HCT116 (cell line): ENCODE data around the gene TMEM219. TPM values are rescaled to one million over a fixed set of nuclear protein-coding genes. Genes with fewer than 3 reads are reported as not detected.
"Not testable (repeated sequence)": the region's sequence is repeated elsewhere in the genome, so short reads cannot be mapped to it uniquely, and the experiment has no call there.

Experiments
- ATAC-seq: fragments of 200-7000 bp; cut with Tn5 transposase; 2 replicates; pipeline ENCODE4 v1.9.1; 2020; ENCODE audit warnings: mild to moderate bottlenecking, moderate library complexity
- BruUV-seq: library from RNA; stranded (reverse); fragments of 400-500 nt; replicated peaks from 2 replicates; lab custom pipeline; 2021; lab: Mats Ljungman, UMichigan
- CTCF ChIA-PET: fragments of 300-600 bp; sonication (Branson Sonifier 250); formaldehyde crosslinking; loops from one replicate; lab custom pipeline; 2021; ENCODE audit warnings: antibody characterized with exemption; lab: Charles Lee
- POLR2A ChIA-PET: fragments of 300-600, 350-600 bp; sonication (Branson Sonifier 250); formaldehyde crosslinking; loops from one replicate; lab custom pipeline; 2021; ENCODE audit warnings: antibody characterized with exemption; lab: Charles Lee
- RAD21 ChIA-PET, 2 experiments: fragments of 300-600 bp; sonication (Branson Sonifier 250); formaldehyde crosslinking; loops; one replicate each; lab custom pipeline; 2023; ENCODE audit warnings: low total read pairs in 2 of 2; ENCODE audit not compliant: uncharacterized antibody in 2 of 2, unreplicated experiment in 2 of 2, low non-redundant PET in 1 of 2; lab: Charles Lee
- DNase-seq: peaks from one replicate; pipeline ENCODE4 v3.0.0-alpha.2; 2010; ENCODE audit warnings: low read depth, low spot score
- H2AFZ ChIP-seq: fragments of 200-600 bp; shearing (Covaris generic), sonication (generic); 2 replicates; pipeline ENCODE4 v1.6.1; 2017; ENCODE audit warnings: low read depth, mixed run types, mixed read lengths, antibody characterized with exemption, low read length; ENCODE audit not compliant: poor library complexity, severe bottlenecking
- H3K27ac ChIP-seq: 2 replicates; pipeline ENCODE4 v1.5.1; 2012; ENCODE audit warnings: low read depth, low read length
- H3K27me3 ChIP-seq: fragments of 200-600 bp; sonication (generic); 2 replicates; pipeline ENCODE4 v1.6.1; 2016; ENCODE audit warnings: mixed run types, low read length, mixed read lengths; ENCODE audit not compliant: insufficient read depth
- H3K36me3 ChIP-seq, 2 experiments: fragments of 200-500 bp in 1 of 2; fragments of 200-600 bp in 1 of 2; sonication (Bioruptor generic) in 1 of 2; sonication (generic) in 1 of 2; 2 replicates each; pipeline versions ENCODE4 v1.5.1 to v1.6.1; 2014 to 2016; ENCODE audit warnings: low read length in 2 of 2, inconsistent platforms in 1 of 2, mixed read lengths in 1 of 2, mixed run types in 1 of 2; ENCODE audit not compliant: insufficient read depth in 2 of 2, control insufficient read depth in 1 of 2
- H3K4me1 ChIP-seq, 2 experiments: fragments of 200-600 bp in 1 of 2; sonication (generic) in 1 of 2; 2 replicates each; pipeline versions ENCODE4 v1.5.1 to v1.6.1; 2012 to 2017; ENCODE audit warnings: low read length in 2 of 2, inconsistent platforms in 1 of 2, mild to moderate bottlenecking in 1 of 2, mixed read lengths in 1 of 2, mixed run types in 1 of 2, moderate library complexity in 1 of 2; ENCODE audit not compliant: insufficient read depth in 2 of 2, control insufficient read depth in 1 of 2
- H3K4me2 ChIP-seq: fragments of 200-600 bp; sonication (generic); 2 replicates; pipeline ENCODE4 v1.6.1; 2017; ENCODE audit warnings: mixed run types, low read length, mixed read lengths
- H3K4me3 ChIP-seq, 2 experiments: fragments of 200-600 bp in 1 of 2; sonication (generic) in 1 of 2; replicated peaks in 1 of 2; 2 replicates each; pipeline ENCODE4 v1.5.1; 2011 to 2016; ENCODE audit warnings: low read length in 2 of 2, control low read depth in 1 of 2, low read depth in 1 of 2, mild to moderate bottlenecking in 1 of 2, mixed read lengths in 1 of 2, mixed run types in 1 of 2
- H3K79me2 ChIP-seq: fragments of 200-600 bp; sonication (generic); 2 replicates; pipeline ENCODE4 v1.6.1; 2017; ENCODE audit warnings: mild to moderate bottlenecking, mixed run types, low read length, moderate library complexity, mixed read lengths; ENCODE audit not compliant: insufficient read depth
- H3K9ac ChIP-seq: fragments of 200-600 bp; sonication (generic); 2 replicates; pipeline ENCODE4 v1.6.1; 2016; ENCODE audit warnings: low read length, mixed read lengths
- H3K9me2 ChIP-seq: fragments of 200-600 bp; sonication (generic), shearing (Covaris generic); 2 replicates; pipeline ENCODE4 v1.6.1; 2017; ENCODE audit warnings: mixed run types, mild to moderate bottlenecking, moderate library complexity; ENCODE audit not compliant: insufficient read depth
- H3K9me3 ChIP-seq, 2 experiments: fragments of 200-500 bp in 1 of 2; fragments of 200-600 bp in 1 of 2; sonication (Bioruptor generic) in 1 of 2; sonication (generic) in 1 of 2; 2 replicates each; pipeline ENCODE4 v1.6.1; 2014 to 2017; ENCODE audit warnings: low read length in 2 of 2, mixed read lengths in 2 of 2, inconsistent platforms in 1 of 2, low read depth in 1 of 2, mild to moderate bottlenecking in 1 of 2, mixed run types in 1 of 2, moderate library complexity in 1 of 2; ENCODE audit not compliant: control insufficient read depth in 1 of 2, insufficient read depth in 1 of 2
- H4K20me1 ChIP-seq: fragments of 200-600 bp; sonication (generic), shearing (Covaris generic); 2 replicates; pipeline ENCODE4 v1.6.1; 2017; ENCODE audit warnings: mixed run types, mild to moderate bottlenecking, moderate library complexity; ENCODE audit not compliant: insufficient read depth
- CEBPB ChIP-seq: IDR thresholded peaks from 2 replicates; pipeline ENCODE4 v1.6.1; 2012; ENCODE audit warnings: low read depth
- CTCF ChIP-seq, 3 experiments: fragments of 200-600 bp in 1 of 3; sonication (generic) in 1 of 3; IDR thresholded peaks in 2 of 3; conservative IDR thresholded peaks in 1 of 3; 2 replicates each; pipeline ENCODE4 v1.5.1; 2012 to 2017; ENCODE audit warnings: low read depth in 2 of 3, low read length in 2 of 3, antibody characterized with exemption in 1 of 3, borderline replicate concordance in 1 of 3, control low read depth in 1 of 3, mild to moderate bottlenecking in 1 of 3, mixed read lengths in 1 of 3, mixed run types in 1 of 3, moderate library complexity in 1 of 3; ENCODE audit not compliant: insufficient read depth in 1 of 3
- ELF1 ChIP-seq: IDR thresholded peaks from 2 replicates; pipeline ENCODE4 v1.6.1; 2012; ENCODE audit warnings: low read depth, borderline replicate concordance
- EZH2 ChIP-seq: fragments of 200-600 bp; sonication (generic); IDR thresholded peaks from 2 replicates; pipeline ENCODE4 v1.6.1; 2017; ENCODE audit warnings: antibody characterized with exemption, mixed run types
- FOSL1 ChIP-seq: IDR thresholded peaks from 2 replicates; pipeline ENCODE4 v1.6.1; 2012; ENCODE audit warnings: low read depth
- RAD21 ChIP-seq: IDR thresholded peaks from 2 replicates; pipeline ENCODE4 v1.6.1; 2012; ENCODE audit warnings: low read depth, mild to moderate bottlenecking
- REST ChIP-seq: IDR thresholded peaks from 2 replicates; pipeline ENCODE4 v1.6.1; 2012; ENCODE audit warnings: low read depth
- SRF ChIP-seq: IDR thresholded peaks from 2 replicates; pipeline ENCODE4 v1.6.1; 2012; ENCODE audit warnings: low read depth
- YY1 ChIP-seq: IDR thresholded peaks from 2 replicates; pipeline ENCODE4 v1.6.1; 2011; ENCODE audit warnings: low read length, low read depth, moderate library complexity, mild to moderate bottlenecking; ENCODE audit not compliant: insufficient replicate concordance; ENCODE audit errors: extremely low read depth
- ZFX ChIP-seq: fragments of 450-650 bp; IDR thresholded peaks from 2 replicates; pipeline ENCODE4 v1.6.1; 2017
- intact Hi-C: fragments of 100-400 bp; cut with micrococcal nuclease; formaldehyde crosslinking; loops from 2 replicates; pipeline ENCODE4 v1.10.0; 2022
- total RNA-seq: library from RNA; stranded (reverse); gene quantifications from one replicate; pipeline ENCODE4 v1.2.1, GENCODE V29; 2021; ENCODE audit not compliant: unreplicated experiment

The TMEM219 gene
- total RNA-seq, 1 experiment from 2014 or later: 75.5 TPM

GRCh38 chr16:30011714-30012504, 50.0 kb downstream of the TMEM219 start:
- Histone ChIP-seq H3K9ac (no peak overlapping the region), H3K36me3 (no peaks in the 10 kb centered on the region), H3K27ac (no peak overlapping the region), H3K9me3 (no peaks in the 10 kb centered on the region), H3K4me1 (no peaks in the 10 kb centered on the region), H3K4me3 (no peak overlapping the region), H4K20me1 (no peaks in the 10 kb centered on the region), H2AFZ (no peak overlapping the region), H3K9me2 (no peaks in the 10 kb centered on the region), H3K27me3 (no peaks in the 10 kb centered on the region), H3K4me2 (no peak overlapping the region), H3K79me2 (no peaks in the 10 kb centered on the region)
- BruUV-seq: no TSS peak
- RAD21 ChIA-PET: interaction anchor here in 1 of 2 experiments (0.7 kb wide), 1 partner anchor 14 kb away, joined by 3 read pairs; no protein-coding TSS in a partner anchor
- CTCF ChIA-PET: no interaction called here
- POLR2A ChIA-PET: no interaction called here
- TF ChIP-seq SRF (no peak), CEBPB (no peak), YY1 (no peak), ZFX (no peak), CTCF (IDR thresholded peaks at IDR 0.05 in 2 of 3, conservative IDR thresholded peaks at IDR 0.05 in 1 of 3; ENCODE audit: borderline replicate concordance in 1 of 3, insufficient read depth in 1 of 3, low read depth in 2 of 3, low read length in 2 of 3) (no peak), ELF1 (no peak), EZH2 (no peak), REST (no peak), FOSL1 (no peak), RAD21 (no peak)
- DNase-seq: no peak
- intact Hi-C loops: no loop called here
- no peak for ATAC-seq

- H2AFZ ChIP-seq, DNase-seq, BruUV-seq, H3K4me3 ChIP-seq, H3K4me1 ChIP-seq, H3K9ac ChIP-seq, H3K27me3 ChIP-seq, H3K79me2 ChIP-seq, H3K9me2 ChIP-seq, H3K9me3 ChIP-seq, H3K27ac ChIP-seq, H3K4me2 ChIP-seq, intact Hi-C loops, ATAC-seq, H3K36me3 ChIP-seq, H4K20me1 ChIP-seq: not testable (repeated sequence)
- ChIA-PET CTCF (interaction anchor here (0.7 kb wide), 1 partner anchor 40 kb away, joined by 4 read pairs; a partner anchor contains a TSS), POLR2A (interaction anchor here (1.2 kb wide), 1 partner anchor 197 kb away, joined by 3 read pairs; the partner anchor contains the start of gene PAGR1), RAD21 (interaction anchor here in 1 of 2 experiments (0.7 kb wide), 1 partner anchor 15 kb away, joined by 3 read pairs; no protein-coding TSS in a partner anchor)
Measured at GRCh38 chr16:30012598-30012997, 50.7 kb downstream of the TMEM219 start.
